NCI-H2227 (cell line): ENCODE data around the gene GDPD5.
A peak's percentile ranks its signal among the peaks of the same experiment; 100 is the strongest.

ENCODE experiments used
- DNase-seq: peaks from one replicate; lab custom pipeline; 2025; ENCODE audit not compliant: unreplicated experiment; lab: John Stamatoyannopoulos, UW

The GDPD5 gene

GRCh38 chr11:75536786-75537641 lies 11.3 kb upstream of the GDPD5 start:
- DNase-seq: no peak

- DNase-seq: no peak
Measured at GRCh38 chr11:75535071-75535470, 9.3 kb upstream of the GDPD5 start.

- DNase-seq: peak; percentile 26
Measured at GRCh38 chr11:75534259-75535069, 8.7 kb upstream of the GDPD5 start.

GRCh38 chr11:75533896-75534258 lies 8.1 kb upstream of the GDPD5 start:
- DNase-seq: no peak

GRCh38 chr11:75532200-75533048 lies 6.7 kb upstream of the GDPD5 start:
- DNase-seq: peak; percentile 83

- DNase-seq: no peak
Measured at GRCh38 chr11:75531325-75531724, 5.6 kb upstream of the GDPD5 start.

GRCh38 chr11:75530577-75530976 lies 4.8 kb upstream of the GDPD5 start:
- DNase-seq: no peak

- no peak for DNase-seq
Measured at GRCh38 chr11:75527938-75528735, 2.4 kb upstream of the GDPD5 start.

- DNase-seq: no peak
Measured at GRCh38 chr11:75527130-75527529, 1.4 kb upstream of the GDPD5 start.

GRCh38 chr11:75526192-75526541 lies 426 bp upstream of the GDPD5 start:
- DNase-seq: no peak

GRCh38 chr11:75524665-75525432 lies 892 bp downstream of the GDPD5 start:
- DNase-seq: peak; percentile 24

GRCh38 chr11:75523811-75524664 lies 1.7 kb downstream of the GDPD5 start:
- DNase-seq: no peak

- DNase-seq: no peak
Measured at GRCh38 chr11:75523189-75523588, 2.6 kb downstream of the GDPD5 start.

GRCh38 chr11:75522286-75523044 lies 3.3 kb downstream of the GDPD5 start:
- no peak for DNase-seq

GRCh38 chr11:75520688-75521087 lies 5.1 kb downstream of the GDPD5 start:
- DNase-seq: no peak

- no peak for DNase-seq
Measured at GRCh38 chr11:75518771-75519653, 6.7 kb downstream of the GDPD5 start.

- DNase-seq: no peak
Measured at GRCh38 chr11:75518204-75518549, 7.6 kb downstream of the GDPD5 start.
